Central memory CD8-positive, alpha-beta T cell (primary cell): ENCODE measurements around the gene EFCAB6.

ENCODE experiments used
- ATAC-seq: fragments of 150-1000 bp; cut with Tn5 transposase; replicated peaks from 2 replicates; pipeline ENCODE4 v1.10.0; 2022; ENCODE audit warnings: mild to moderate bottlenecking, moderate FRiP score, moderate number of reproducible peaks; ENCODE audit not compliant: poor library complexity, severe bottlenecking; ENCODE audit errors: extremely low read depth
- DNase-seq, 2 donors: peaks; one replicate each; pipeline ENCODE4 v3.0.0; 2021; ENCODE audit warnings: low spot score in 2 of 2
- H3K27ac Mint-ChIP-seq: one replicate; pipeline ENCODE4 v1.8.0; 2022; ENCODE audit warnings: low read depth, mild to moderate bottlenecking, moderate library complexity, mixed read lengths
- H3K27me3 Mint-ChIP-seq: one replicate; pipeline ENCODE4 v1.8.0; 2022; ENCODE audit warnings: mixed read lengths
- H3K36me3 Mint-ChIP-seq: one replicate; pipeline ENCODE4 v1.8.0; 2022; ENCODE audit warnings: mild to moderate bottlenecking, moderate library complexity, mixed read lengths; ENCODE audit not compliant: insufficient read depth
- H3K4me1 Mint-ChIP-seq: one replicate; pipeline ENCODE4 v1.8.0; 2022; ENCODE audit warnings: mixed read lengths
- H3K4me3 Mint-ChIP-seq: one replicate; pipeline ENCODE4 v1.8.0; 2022; ENCODE audit warnings: mild to moderate bottlenecking, moderate library complexity, mixed read lengths
- H3K9me3 Mint-ChIP-seq: one replicate; pipeline ENCODE4 v1.8.0; 2022; ENCODE audit warnings: mixed read lengths

The EFCAB6 gene

GRCh38 chr22:43841742-43842141 is 29.6 kb upstream of the EFCAB6 start:
- H3K9me3 Mint-ChIP-seq = no peaks in the 10 kb centered on the region
- H3K27me3 Mint-ChIP-seq = peaks cover 33% of the 10 kb centered on the region
- H3K4me1 Mint-ChIP-seq = no peaks in the 10 kb centered on the region
- H3K27ac Mint-ChIP-seq = no peak overlapping the region
- H3K4me3 Mint-ChIP-seq = no peak overlapping the region
- DNase-seq (no peak), ATAC-seq (no peak)
- no peaks in the 10 kb centered on the region for H3K36me3 Mint-ChIP-seq

GRCh38 chr22:43840851-43841250 is 28.7 kb upstream of the EFCAB6 start:
- ATAC-seq (no peak), DNase-seq (no peak)
- H3K4me3 Mint-ChIP-seq = no peak overlapping the region
- no peaks in the 10 kb centered on the region for H3K9me3 Mint-ChIP-seq
- peaks cover 27% of the 10 kb centered on the region for H3K27me3 Mint-ChIP-seq
- no peaks in the 10 kb centered on the region for H3K36me3 Mint-ChIP-seq
- H3K27ac Mint-ChIP-seq = no peak overlapping the region
- no peaks in the 10 kb centered on the region for H3K4me1 Mint-ChIP-seq

GRCh38 chr22:43840431-43840830 is 28.3 kb upstream of the EFCAB6 start:
- H3K9me3 Mint-ChIP-seq = no peaks in the 10 kb centered on the region
- no peak overlapping the region for H3K27ac Mint-ChIP-seq
- H3K4me3 Mint-ChIP-seq = no peak overlapping the region
- peaks cover 27% of the 10 kb centered on the region for H3K27me3 Mint-ChIP-seq
- ATAC-seq = no peak
- DNase-seq = no peak
- H3K36me3 Mint-ChIP-seq = peaks cover 2% of the 10 kb centered on the region
- no peaks in the 10 kb centered on the region for H3K4me1 Mint-ChIP-seq

- Mint-ChIP-seq H3K4me3 (no peak overlapping the region), H3K4me1 (no peaks in the 10 kb centered on the region), H3K27ac (no peak overlapping the region), H3K27me3 (peaks cover 25% of the 10 kb centered on the region), H3K9me3 (no peaks in the 10 kb centered on the region), H3K36me3 (peaks cover 2% of the 10 kb centered on the region)
- ATAC-seq (no peak), DNase-seq (no peak)
Measured at GRCh38 chr22:43839781-43840180, 27.7 kb upstream of the EFCAB6 start.

GRCh38 chr22:43838571-43839307 is 26.6 kb upstream of the EFCAB6 start:
- Mint-ChIP-seq H3K4me1 (no peaks in the 10 kb centered on the region), H3K4me3 (no peak overlapping the region), H3K27ac (no peak overlapping the region), H3K27me3 (peaks cover 23% of the 10 kb centered on the region), H3K36me3 (peaks cover 2% of the 10 kb centered on the region), H3K9me3 (no peaks in the 10 kb centered on the region)
- DNase-seq = no peak
- no peak for ATAC-seq

- Mint-ChIP-seq H3K36me3 (peaks cover 2% of the 10 kb centered on the region), H3K27ac (no peak overlapping the region), H3K4me3 (no peak overlapping the region), H3K27me3 (peaks cover 23% of the 10 kb centered on the region), H3K4me1 (no peaks in the 10 kb centered on the region), H3K9me3 (no peaks in the 10 kb centered on the region)
- no peak for DNase-seq
- no peak for ATAC-seq
Measured at GRCh38 chr22:43838161-43838560, 26.1 kb upstream of the EFCAB6 start.

- H3K27ac Mint-ChIP-seq = no peak overlapping the region
- no peak for ATAC-seq
- H3K9me3 Mint-ChIP-seq = no peaks in the 10 kb centered on the region
- H3K4me3 Mint-ChIP-seq = no peak overlapping the region
- peaks cover 23% of the 10 kb centered on the region for H3K27me3 Mint-ChIP-seq
- DNase-seq = no peak
- no peaks in the 10 kb centered on the region for H3K4me1 Mint-ChIP-seq
- H3K36me3 Mint-ChIP-seq = peaks cover 2% of the 10 kb centered on the region
Measured at GRCh38 chr22:43837666-43838065, 25.6 kb upstream of the EFCAB6 start.

- no peaks in the 10 kb centered on the region for H3K4me1 Mint-ChIP-seq
- H3K27ac Mint-ChIP-seq = no peak overlapping the region
- ATAC-seq (no peak), DNase-seq (no peak)
- peaks cover 2% of the 10 kb centered on the region for H3K36me3 Mint-ChIP-seq
- H3K4me3 Mint-ChIP-seq = no peak overlapping the region
- no peaks in the 10 kb centered on the region for H3K9me3 Mint-ChIP-seq
- peaks cover 23% of the 10 kb centered on the region for H3K27me3 Mint-ChIP-seq
Measured at GRCh38 chr22:43835736-43836135, 23.6 kb upstream of the EFCAB6 start.

- H3K27me3 Mint-ChIP-seq = peaks cover 23% of the 10 kb centered on the region
- H3K4me3 Mint-ChIP-seq = no peak overlapping the region
- DNase-seq (no peak), ATAC-seq (no peak)
- H3K9me3 Mint-ChIP-seq = no peaks in the 10 kb centered on the region
- H3K4me1 Mint-ChIP-seq = no peaks in the 10 kb centered on the region
- peaks cover 2% of the 10 kb centered on the region for H3K36me3 Mint-ChIP-seq
- no peak overlapping the region for H3K27ac Mint-ChIP-seq
Measured at GRCh38 chr22:43835166-43835565, 23.1 kb upstream of the EFCAB6 start.

GRCh38 chr22:43833286-43834240 is 21.5 kb upstream of the EFCAB6 start:
- Mint-ChIP-seq H3K36me3 (peaks cover 2% of the 10 kb centered on the region), H3K27me3 (peaks cover 23% of the 10 kb centered on the region), H3K27ac (no peak overlapping the region), H3K4me1 (no peaks in the 10 kb centered on the region), H3K9me3 (no peaks in the 10 kb centered on the region), H3K4me3 (no peak overlapping the region)
- DNase-seq (no peak), ATAC-seq (no peak)

GRCh38 chr22:43832393-43833265 is 20.5 kb upstream of the EFCAB6 start:
- Mint-ChIP-seq H3K4me3 (no peak overlapping the region), H3K4me1 (no peaks in the 10 kb centered on the region), H3K36me3 (peaks cover 2% of the 10 kb centered on the region), H3K9me3 (no peaks in the 10 kb centered on the region), H3K27me3 (peaks cover 19% of the 10 kb centered on the region), H3K27ac (no peak overlapping the region)
- ATAC-seq (no peak), DNase-seq (no peak)
